Trophoblast cell (in vitro differentiated cells and primary cell): ENCODE data around the gene STOM.

ENCODE experiments used
- DNase-seq, 2 donors: peaks; one replicate each; pipeline ENCODE4 v3.0.0-alpha.2; 2016
- H2AFZ ChIP-seq: 2 replicates; pipeline ENCODE4 v1.6.1; 2013; ENCODE audit warnings: low read length, moderate library complexity, mild to moderate bottlenecking; ENCODE audit not compliant: insufficient read depth, poor library complexity
- H2AK5ac ChIP-seq: 2 replicates; pipeline ENCODE4 v1.6.1; 2013; ENCODE audit warnings: mild to moderate bottlenecking, low read length
- H2BK120ac ChIP-seq: 2 replicates; pipeline ENCODE4 v1.6.1; 2013; ENCODE audit warnings: low read length, mild to moderate bottlenecking, moderate library complexity; ENCODE audit not compliant: insufficient read depth, poor library complexity
- H2BK12ac ChIP-seq: 2 replicates; pipeline ENCODE4 v1.6.1; 2013; ENCODE audit warnings: mild to moderate bottlenecking, low read length, moderate library complexity
- H2BK5ac ChIP-seq: 2 replicates; pipeline ENCODE4 v1.6.1; 2013; ENCODE audit warnings: low read length, low read depth, moderate library complexity, mild to moderate bottlenecking; ENCODE audit not compliant: poor library complexity
- H3K14ac ChIP-seq: 2 replicates; pipeline ENCODE4 v1.6.1; 2013; ENCODE audit warnings: mild to moderate bottlenecking, low read length
- H3K18ac ChIP-seq: 2 replicates; pipeline ENCODE4 v1.6.1; 2013; ENCODE audit warnings: mild to moderate bottlenecking, low read length
- H3K23ac ChIP-seq: 2 replicates; pipeline ENCODE4 v1.6.1; 2013; ENCODE audit warnings: low read length
- H3K27ac ChIP-seq: 2 replicates; pipeline ENCODE4 v1.5.1; 2013; ENCODE audit warnings: low read depth, mild to moderate bottlenecking, inconsistent platforms, low read length, moderate library complexity
- H3K27me3 ChIP-seq: 2 replicates; pipeline ENCODE4 v1.6.1; 2013; ENCODE audit warnings: inconsistent platforms, mild to moderate bottlenecking, low read length, moderate library complexity; ENCODE audit not compliant: insufficient read depth
- H3K36me3 ChIP-seq, 2 experiments: 1 replicate in 1 of 2; 2 replicates in 1 of 2; pipeline ENCODE4 v1.6.1; 2013; ENCODE audit warnings: low read length in 2 of 2, mild to moderate bottlenecking in 2 of 2, moderate library complexity in 1 of 2; ENCODE audit not compliant: insufficient read depth in 2 of 2, control insufficient read depth in 1 of 2
- H3K4ac ChIP-seq: 2 replicates; pipeline ENCODE4 v1.6.1; 2013; ENCODE audit warnings: low read depth, mild to moderate bottlenecking, low read length, moderate library complexity
- H3K4me1 ChIP-seq, 2 experiments: 1 replicate in 1 of 2; 2 replicates in 1 of 2; pipeline ENCODE4 v1.6.1; 2013; ENCODE audit warnings: low read length in 2 of 2, mild to moderate bottlenecking in 2 of 2, moderate library complexity in 1 of 2; ENCODE audit not compliant: insufficient read depth in 2 of 2, control insufficient read depth in 1 of 2
- H3K4me2 ChIP-seq: 2 replicates; pipeline ENCODE4 v1.6.1; 2013; ENCODE audit warnings: inconsistent platforms, mild to moderate bottlenecking, low read length, moderate library complexity
- H3K4me3 ChIP-seq: 2 replicates; pipeline ENCODE4 v1.5.1; 2013; ENCODE audit warnings: mild to moderate bottlenecking, low read depth, low read length, inconsistent platforms
- H3K79me1 ChIP-seq: one replicate; pipeline ENCODE4 v1.6.1; 2013; ENCODE audit warnings: low read length
- H3K79me2 ChIP-seq: 2 replicates; pipeline ENCODE4 v1.6.1; 2013; ENCODE audit warnings: low read length, mild to moderate bottlenecking; ENCODE audit not compliant: control insufficient read depth, insufficient read depth, poor library complexity
- H3K9ac ChIP-seq: 2 replicates; pipeline ENCODE4 v1.6.1; 2013; ENCODE audit warnings: mild to moderate bottlenecking, low read length
- H3K9me3 ChIP-seq: 2 replicates; pipeline ENCODE4 v1.6.1; 2013; ENCODE audit warnings: low read depth, mild to moderate bottlenecking, control low read depth, inconsistent platforms, low read length; ENCODE audit not compliant: insufficient read depth
- H4K12ac ChIP-seq: 2 replicates; pipeline ENCODE4 v1.6.1; 2013; ENCODE audit warnings: low read depth, mild to moderate bottlenecking, low read length, moderate library complexity
- H4K8ac ChIP-seq: 2 replicates; pipeline ENCODE4 v1.6.1; 2013; ENCODE audit warnings: low read depth, mild to moderate bottlenecking, low read length, moderate library complexity
- H4K91ac ChIP-seq: one replicate; pipeline ENCODE4 v1.6.1; 2013; ENCODE audit warnings: low read depth, mild to moderate bottlenecking, low read length, moderate library complexity
- WGBS: extraction: QIAGEN DNeasy Blood & Tissue Kit; methylation state at CpG from one replicate; pipeline ENCODE4 v1.1.7; 2013; ENCODE audit warnings: missing lambda C conversion rate; ENCODE audit not compliant: insufficient read length, insufficient coverage; ENCODE audit errors: extremely low coverage; 5-methylcytosine and 5-hydroxymethylcytosine counted together

The STOM gene

GRCh38 chr9:121376214-121376830, 6.3 kb upstream of the STOM start:
- Histone ChIP-seq H3K27ac (no peak overlapping the region), H2BK120ac (no peak overlapping the region), H3K79me2 (no peaks in the 10 kb centered on the region), H4K8ac (no peak overlapping the region), H3K18ac (no peak overlapping the region), H4K91ac (no peak overlapping the region), H3K4me1 (peaks cover 0 to 3% of the 10 kb centered on the region in 2 experiments), H2AFZ (no peak overlapping the region), H3K23ac (no peak overlapping the region), H2BK12ac (no peak overlapping the region), H3K9me3 (no peaks in the 10 kb centered on the region), H2BK5ac (no peak overlapping the region), H3K4ac (no peak overlapping the region), H3K27me3 (no peaks in the 10 kb centered on the region), H3K9ac (no peak overlapping the region), H3K14ac (no peak overlapping the region), H3K36me3 (no peaks in the 10 kb centered on the region), H3K79me1 (no peaks in the 10 kb centered on the region), H2AK5ac (no peak overlapping the region), H3K4me3 (no peak overlapping the region), H3K4me2 (no peak overlapping the region), H4K12ac (no peak overlapping the region)
- DNase-seq: no peak
- WGBS: no CpG with 5 or more reads among the region's 4 CpGs

GRCh38 chr9:121373011-121373729, 3.1 kb upstream of the STOM start:
- no peak overlapping the region for H4K91ac ChIP-seq
- H2AK5ac ChIP-seq: no peak overlapping the region
- WGBS: no CpG with 5 or more reads among the region's 5 CpGs
- no peaks in the 10 kb centered on the region for H3K27me3 ChIP-seq
- no peak overlapping the region for H3K27ac ChIP-seq
- no peaks in the 10 kb centered on the region for H3K9me3 ChIP-seq
- H2AFZ ChIP-seq: no peak overlapping the region
- no peak overlapping the region for H3K14ac ChIP-seq
- DNase-seq: no peak
- no peaks in the 10 kb centered on the region for H3K36me3 ChIP-seq
- peaks cover 12% of the 10 kb centered on the region for H3K79me2 ChIP-seq
- H3K4me2 ChIP-seq: no peak overlapping the region
- H2BK120ac ChIP-seq: no peak overlapping the region
- no peak overlapping the region for H3K9ac ChIP-seq
- H2BK5ac ChIP-seq: no peak overlapping the region
- no peak overlapping the region for H4K12ac ChIP-seq
- H3K4me1 ChIP-seq: peaks cover 4 to 5% of the 10 kb centered on the region in 2 experiments
- no peak overlapping the region for H3K18ac ChIP-seq
- H3K23ac ChIP-seq: no peak overlapping the region
- H3K4ac ChIP-seq: no peak overlapping the region
- no peak overlapping the region for H3K4me3 ChIP-seq
- H4K8ac ChIP-seq: no peak overlapping the region
- H2BK12ac ChIP-seq: no peak overlapping the region
- H3K79me1 ChIP-seq: peaks cover 18% of the 10 kb centered on the region

- no peak overlapping the region for H3K14ac ChIP-seq
- no peak overlapping the region for H3K18ac ChIP-seq
- no peak overlapping the region for H3K4me2 ChIP-seq
- peaks cover 4 to 5% of the 10 kb centered on the region in 2 experiments for H3K4me1 ChIP-seq
- no peak overlapping the region for H2BK12ac ChIP-seq
- H4K12ac ChIP-seq: no peak overlapping the region
- no peak overlapping the region for H2AK5ac ChIP-seq
- H3K79me1 ChIP-seq: peaks cover 19% of the 10 kb centered on the region
- H2BK5ac ChIP-seq: no peak overlapping the region
- H4K91ac ChIP-seq: no peak overlapping the region
- H3K79me2 ChIP-seq: peaks cover 12% of the 10 kb centered on the region
- H3K4ac ChIP-seq: no peak overlapping the region
- H2BK120ac ChIP-seq: no peak overlapping the region
- no peak overlapping the region for H3K27ac ChIP-seq
- no peak overlapping the region for H3K9ac ChIP-seq
- no peaks in the 10 kb centered on the region for H3K27me3 ChIP-seq
- no CpG with 5 or more reads among the region's 6 CpGs for WGBS
- H3K4me3 ChIP-seq: no peak overlapping the region
- H3K36me3 ChIP-seq: no peaks in the 10 kb centered on the region
- H4K8ac ChIP-seq: no peak overlapping the region
- H2AFZ ChIP-seq: no peak overlapping the region
- no peak for DNase-seq
- no peaks in the 10 kb centered on the region for H3K9me3 ChIP-seq
- no peak overlapping the region for H3K23ac ChIP-seq
These were observed 2.4 kb upstream of the STOM start for GRCh38 chr9:121372239-121373010.

- Histone ChIP-seq H3K18ac (no peak overlapping the region), H3K27me3 (no peaks in the 10 kb centered on the region), H3K4me2 (no peak overlapping the region), H3K4ac (no peak overlapping the region), H2BK12ac (peak overlapping the region; percentile 20), H2BK120ac (no peak overlapping the region), H4K91ac (no peak overlapping the region), H3K36me3 (peaks cover 3% of the 10 kb centered on the region in 2 experiments), H3K4me1 (peaks cover 7% of the 10 kb centered on the region in 2 experiments), H2AK5ac (no peak overlapping the region), H2BK5ac (no peak overlapping the region), H2AFZ (no peak overlapping the region), H3K79me2 (peaks cover 12% of the 10 kb centered on the region), H3K4me3 (no peak overlapping the region), H4K8ac (no peak overlapping the region), H3K23ac (no peak overlapping the region), H3K79me1 (peaks cover 19% of the 10 kb centered on the region), H3K27ac (no peak overlapping the region), H3K14ac (no peak overlapping the region), H3K9me3 (no peaks in the 10 kb centered on the region), H3K9ac (no peak overlapping the region), H4K12ac (no peak overlapping the region)
- no CpG with 5 or more reads among the region's 4 CpGs for WGBS
- DNase-seq: no peak
These were observed 1.5 kb upstream of the STOM start for GRCh38 chr9:121371495-121372061.
